Measurements from ENCODE around the gene CDC45.
"Not testable (repeated sequence)": the region's sequence is repeated elsewhere in the genome, so short reads cannot be mapped to it uniquely, and the experiment has no call there.

Gene CDC45

GRCh38 chr22:19533857-19534256, 54.1 kb downstream of the CDC45 start:
- no peak for DNase-seq

DNA sequence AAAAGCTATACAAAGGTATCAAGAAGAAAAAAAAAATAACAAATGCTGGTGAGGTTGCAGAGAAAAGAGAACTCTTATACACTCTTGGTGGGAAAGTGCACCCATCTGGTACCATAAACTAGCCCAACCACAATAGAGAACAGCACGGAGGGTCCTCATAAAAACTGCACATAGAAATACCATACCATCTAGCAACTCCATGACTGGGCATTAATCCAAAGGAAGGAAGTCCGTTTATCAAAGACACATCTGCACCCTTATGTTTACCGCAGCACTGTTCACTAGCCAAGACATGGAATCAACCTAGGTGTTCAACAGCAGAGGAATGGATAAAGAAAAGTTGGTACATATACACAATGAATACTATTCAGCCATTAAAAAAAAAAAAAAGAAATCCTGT, 55.3 kb downstream of the CDC45 start:
- DNase-seq = no peak

GRCh38 chr22:19536564-19536963, 56.8 kb downstream of the CDC45 start:
- DNase-seq = no peak

DNA sequence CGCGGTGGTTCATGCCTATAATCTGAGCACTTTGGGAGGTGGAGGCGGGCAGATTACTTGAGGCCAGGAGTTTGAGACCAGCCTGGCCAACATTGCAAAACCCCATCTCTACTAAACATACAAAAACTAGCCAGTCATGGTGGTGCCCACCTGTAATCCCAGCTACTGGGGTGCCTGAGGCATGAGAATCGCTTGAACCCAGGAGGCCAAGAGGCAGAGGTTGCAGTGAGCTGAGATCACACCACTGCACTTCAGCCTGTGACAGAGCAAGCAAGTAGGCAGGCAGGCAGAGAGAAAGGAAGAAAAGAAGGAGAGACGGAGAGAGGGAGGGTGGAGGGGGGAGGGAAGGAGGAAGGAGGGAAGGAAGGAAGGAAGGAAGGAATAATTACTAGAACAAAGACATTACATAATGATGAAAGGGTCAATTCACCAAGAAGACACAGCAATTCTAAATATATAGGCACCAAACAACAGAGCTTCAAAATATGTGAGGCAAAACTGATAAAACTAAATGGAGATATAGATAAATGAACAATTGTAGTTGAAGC, 58.3 kb downstream of the CDC45 start:
- DNase-seq = no peak

DNA sequence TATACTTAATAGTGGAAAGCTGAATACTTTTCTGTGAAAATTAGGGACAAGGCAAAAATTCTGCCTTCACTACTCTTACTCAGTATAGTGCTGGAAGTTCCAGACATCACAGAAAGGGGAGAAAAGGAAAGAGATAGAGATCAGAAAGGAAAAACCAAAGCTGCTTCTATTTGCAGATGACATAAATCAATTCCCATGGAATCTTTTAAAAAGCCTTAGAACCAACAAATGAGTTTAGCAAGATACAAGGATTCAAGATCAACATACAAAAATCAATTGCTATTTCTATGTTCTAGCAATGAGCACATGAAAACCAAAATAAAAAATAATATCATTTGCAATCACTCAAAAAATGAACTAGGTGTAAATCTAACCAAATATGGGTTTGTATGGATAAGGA, 60.7 kb downstream of the CDC45 start:
- DNase-seq = no peak

GRCh38 chr22:19543970-19544708, 64.4 kb downstream of the CDC45 start:
- DNase-seq = no peak

DNA sequence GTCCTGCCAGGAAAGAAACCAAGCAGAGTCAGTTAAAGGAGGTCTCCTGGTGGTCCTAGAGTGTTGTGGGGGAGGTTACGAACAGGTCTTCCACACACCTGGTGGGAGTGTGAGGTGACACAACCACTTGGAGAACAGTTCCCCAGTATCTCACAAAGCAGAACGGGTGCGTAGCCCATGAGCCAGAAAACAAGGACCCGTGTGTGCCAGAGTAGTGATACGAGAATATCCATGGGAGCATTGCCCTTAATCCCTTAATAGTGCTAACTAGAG, 66.2 kb downstream of the CDC45 start:
- DNase-seq = no peak

DNA sequence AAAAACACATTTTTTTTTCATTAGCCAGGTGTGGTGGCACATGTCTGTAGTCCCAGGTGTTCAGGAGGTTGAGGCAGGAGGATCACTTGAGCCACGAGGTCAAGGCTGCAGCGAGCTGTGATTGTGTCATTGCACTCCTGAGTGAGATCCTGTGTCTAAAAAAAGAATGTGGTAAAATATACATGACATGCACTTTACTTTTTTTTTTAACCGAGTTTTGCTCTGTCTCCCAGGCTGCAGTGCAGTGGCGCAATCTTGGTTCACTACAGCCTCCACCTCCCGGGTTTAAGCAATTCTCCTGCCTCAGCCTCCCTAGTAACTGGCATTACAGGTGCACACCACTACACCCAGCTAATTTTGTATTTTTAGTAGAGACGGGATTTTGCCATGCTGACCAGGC, 67.0 kb downstream of the CDC45 start:
- DNase-seq = no peak

DNA sequence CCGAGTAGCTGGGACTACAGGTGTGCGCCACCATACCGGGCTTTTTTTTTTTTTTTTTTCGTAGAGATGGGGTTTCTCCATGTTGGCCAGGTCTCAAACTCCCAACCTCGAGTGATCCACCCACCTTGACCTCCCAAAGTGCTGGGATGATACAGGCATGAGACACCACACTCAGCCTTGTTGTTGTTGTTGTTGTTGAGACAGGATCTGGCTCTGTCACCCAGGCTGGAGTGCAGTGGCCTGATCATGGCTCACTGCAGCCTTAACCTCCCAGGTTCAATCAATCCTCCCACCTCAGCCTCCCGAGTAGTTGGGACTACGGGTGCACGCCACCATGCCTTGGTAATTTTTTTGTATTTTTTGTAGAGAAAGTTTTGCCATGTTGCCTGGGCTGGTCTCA, 67.9 kb downstream of the CDC45 start:
- DNase-seq = no peak

GRCh38 chr22:19548427-19548826, 68.7 kb downstream of the CDC45 start:
- DNase-seq = not testable (repeated sequence)

- no peak for DNase-seq
Measured at GRCh38 chr22:19548964-19549363, 69.2 kb downstream of the CDC45 start.

GRCh38 chr22:19549428-19549827, 69.7 kb downstream of the CDC45 start:
- no peak for DNase-seq

GRCh38 chr22:19550382-19550781, 70.7 kb downstream of the CDC45 start:
- DNase-seq = no peak

GRCh38 chr22:19553201-19553600, 73.5 kb downstream of the CDC45 start:
- no peak for DNase-seq

DNA sequence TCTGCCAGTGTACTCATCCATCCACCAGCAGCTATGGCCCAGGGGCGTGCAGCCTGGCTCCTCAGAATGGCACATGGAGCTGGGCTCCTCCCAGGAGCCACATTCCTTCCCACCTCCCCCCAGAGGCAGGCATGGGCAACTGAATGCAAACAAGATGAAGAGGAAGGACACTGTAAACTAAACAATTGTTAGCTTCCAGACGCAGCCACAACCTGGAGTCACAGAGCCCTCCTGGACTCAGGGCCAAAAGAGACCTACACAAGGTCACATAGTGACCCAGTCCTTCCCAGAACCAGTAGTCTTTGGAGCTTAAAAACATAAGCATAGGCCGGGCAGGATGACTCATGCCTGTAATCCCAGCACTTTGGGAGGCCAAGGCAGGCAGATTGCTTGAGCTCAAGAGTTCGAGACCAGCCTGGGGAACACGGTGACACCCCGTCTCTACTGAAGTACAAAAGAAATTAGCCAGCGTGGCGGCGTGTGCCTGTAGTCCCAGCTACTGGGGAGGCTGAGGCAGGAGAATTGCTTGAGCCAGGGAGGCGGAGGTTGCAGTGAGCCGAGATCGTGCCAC, 75.2 kb downstream of the CDC45 start:
- no peak for DNase-seq

DNA sequence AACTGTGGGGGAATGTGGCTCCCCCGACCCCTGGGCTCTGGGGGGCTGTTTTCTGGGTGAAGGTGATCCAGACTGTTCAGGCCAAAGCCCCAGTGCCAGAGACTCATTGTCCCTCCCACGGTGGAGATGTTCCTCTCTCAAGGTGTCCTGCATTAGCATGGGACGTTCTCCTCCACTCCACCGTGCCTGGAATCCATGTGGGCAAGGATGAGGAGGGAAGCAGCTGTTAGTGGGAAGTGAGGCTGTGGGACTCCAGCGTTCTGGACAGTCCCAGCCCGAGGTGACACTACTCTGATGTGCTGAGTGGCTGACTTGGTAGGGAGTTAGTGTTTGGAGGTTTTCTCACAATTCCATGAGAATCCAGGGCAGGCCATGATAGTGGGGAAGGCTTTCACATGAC, 75.9 kb downstream of the CDC45 start:
- no peak for DNase-seq

DNA sequence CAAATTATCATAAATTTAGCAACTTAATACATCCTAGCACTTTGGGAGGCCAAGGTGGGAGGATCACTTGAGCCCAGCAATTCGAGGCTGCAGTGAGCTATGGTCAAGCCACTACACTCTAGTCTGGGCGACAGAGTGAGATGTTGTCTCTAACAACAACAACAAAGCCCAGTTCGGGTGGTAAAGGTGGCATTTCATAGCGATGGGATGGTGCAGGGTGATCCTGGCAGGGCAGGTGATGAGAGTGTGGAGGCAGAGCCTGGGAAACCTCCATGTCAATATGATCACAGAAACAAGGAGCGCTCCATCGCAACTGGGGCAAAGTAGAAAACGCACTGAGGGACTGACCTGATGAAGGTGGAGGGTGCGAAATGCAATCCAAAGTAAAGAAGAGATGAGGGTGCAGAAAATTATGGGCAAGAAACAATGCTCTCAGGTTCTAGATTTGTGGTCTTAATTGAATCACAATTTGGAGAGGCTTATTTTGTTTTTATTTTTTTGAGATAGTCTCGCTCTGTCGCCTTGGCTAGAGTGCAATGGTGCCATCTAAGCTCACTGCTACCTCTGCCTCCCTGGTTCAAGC, 77.3 kb downstream of the CDC45 start:
- no peak for DNase-seq

GRCh38 chr22:19559324-19559811, 79.6 kb downstream of the CDC45 start:
- DNase-seq = no peak

GRCh38 chr22:19559956-19560355, 80.2 kb downstream of the CDC45 start:
- DNase-seq = no peak

DNA sequence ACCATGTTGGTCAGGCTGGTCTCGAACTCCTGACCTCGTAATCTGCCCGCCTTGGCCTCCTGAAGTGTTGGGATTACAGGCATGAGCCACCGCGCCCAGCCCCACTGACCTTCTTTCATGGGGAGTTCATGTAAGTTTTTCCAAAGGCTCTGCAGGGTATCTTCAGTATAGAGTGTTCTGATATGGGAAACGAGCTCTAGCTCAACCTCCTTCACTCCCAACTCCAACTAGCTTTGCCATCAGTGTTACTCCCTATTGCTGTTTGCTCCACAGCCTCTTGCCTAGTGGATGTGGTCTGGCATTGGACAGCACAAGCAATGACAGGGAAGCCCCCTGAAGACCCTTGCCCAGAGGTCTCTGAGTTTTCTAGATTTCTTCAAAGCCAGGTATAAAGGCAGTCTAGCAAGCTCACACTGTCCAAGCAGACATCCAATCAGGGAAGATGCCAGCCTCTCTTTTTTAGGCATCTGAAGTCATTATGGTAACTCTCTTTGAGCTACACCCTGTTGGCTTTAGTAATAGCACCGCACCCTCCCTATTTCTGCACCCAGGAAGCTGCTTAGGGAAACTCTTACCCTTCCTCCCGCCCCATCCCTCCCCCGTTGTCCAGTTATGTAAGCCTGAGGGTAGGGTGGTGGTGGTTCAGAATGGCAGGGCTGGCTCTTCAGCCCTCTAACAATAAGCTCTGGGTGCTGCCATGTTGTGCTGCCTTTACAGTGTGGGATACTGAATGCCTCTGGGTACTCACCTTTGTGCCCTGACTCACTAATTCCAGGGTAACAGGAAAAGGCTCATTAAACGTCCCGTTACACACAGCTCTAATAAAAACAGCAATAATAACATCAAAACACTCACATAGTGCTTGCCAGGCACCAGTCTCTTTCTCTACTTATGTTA, 85.9 kb downstream of the CDC45 start:
- DNase-seq = no peak

DNA sequence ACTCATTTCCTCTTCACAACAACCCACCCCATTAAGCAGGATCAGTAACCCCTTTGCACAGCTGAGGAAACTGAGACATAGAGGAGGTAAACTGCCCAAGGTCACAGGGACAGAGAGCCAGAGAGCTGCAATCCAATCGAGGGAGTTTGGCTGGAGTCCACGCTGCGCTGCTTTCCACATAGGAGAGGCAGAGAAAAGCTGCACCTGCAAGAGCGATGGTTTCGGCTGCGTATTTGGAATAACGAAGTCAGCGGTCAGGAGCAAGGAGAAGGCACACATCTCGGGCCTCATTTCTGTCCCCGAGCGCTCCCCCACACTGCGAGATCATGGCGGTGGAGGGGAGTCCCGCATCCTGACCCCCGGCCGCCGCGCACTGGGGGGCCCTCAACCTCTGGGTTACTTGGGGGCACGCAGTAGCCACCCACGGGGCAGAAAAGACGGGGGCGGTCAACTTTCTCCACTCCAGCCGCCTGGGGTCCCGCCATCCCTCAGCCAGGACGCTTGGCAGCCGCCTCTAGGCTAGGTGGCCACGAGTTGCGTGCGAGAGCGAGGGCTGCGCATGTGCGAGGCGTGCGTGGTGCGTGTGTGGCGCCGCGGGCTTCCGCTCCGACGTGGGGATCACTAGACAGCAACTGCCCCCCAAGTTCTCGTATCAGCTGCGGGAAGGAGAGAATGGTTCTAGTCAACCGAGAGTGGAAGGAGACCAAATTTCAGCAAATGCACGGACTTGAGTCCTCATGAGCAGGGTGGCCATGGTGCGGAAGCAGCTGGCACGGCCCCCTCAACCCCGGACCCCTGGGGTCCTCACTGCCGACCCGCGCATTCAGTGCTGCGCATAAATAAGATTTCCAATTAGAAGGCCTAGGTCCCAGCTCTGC, 86.8 kb downstream of the CDC45 start:
- no peak for DNase-seq
